GM12891 (cell line): ENCODE results near the gene TMEM150A.

Experiments
- POLR2A ChIP-seq: IDR thresholded peaks from 2 replicates; pipeline ENCODE4 v1.6.1; 2011; ENCODE audit warnings: low read depth, low read length, control low read depth
- POLR2AphosphoS5 ChIP-seq: IDR thresholded peaks from 2 replicates; pipeline ENCODE4 v1.6.1; 2011; ENCODE audit warnings: low read depth, low read length, control low read depth

DNA sequence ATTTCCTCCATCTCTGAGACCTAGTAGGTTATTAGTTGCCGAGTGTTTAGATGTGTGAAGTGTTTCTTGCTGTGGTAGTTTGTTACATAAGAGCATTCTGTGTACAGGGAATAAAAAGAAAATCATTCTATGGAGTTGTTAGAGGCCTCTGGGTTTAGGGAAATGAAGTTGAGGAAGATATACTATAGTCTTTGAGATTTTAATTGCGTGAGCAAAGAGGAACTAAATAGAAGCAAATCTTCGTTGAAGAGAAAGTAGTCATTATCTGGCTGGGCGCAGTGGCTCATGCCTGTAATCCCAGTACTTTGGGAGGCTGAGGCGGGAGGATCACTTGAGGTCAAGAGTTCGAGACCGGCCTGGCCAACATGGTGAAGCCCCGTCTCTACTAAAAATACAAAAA is 32.5 kb upstream of the TMEM150A start:
- no peak for TF ChIP-seq POLR2AphosphoS5
- TF ChIP-seq POLR2A = no peak
